Measurements from ENCODE around the gene CLDN19.
A peak's percentile ranks its signal among the peaks of the same experiment; 100 is the strongest.
"Not testable (repeated sequence)": the region's sequence is repeated elsewhere in the genome, so short reads cannot be mapped to it uniquely, and the experiment has no call there.

Gene CLDN19

DNA sequence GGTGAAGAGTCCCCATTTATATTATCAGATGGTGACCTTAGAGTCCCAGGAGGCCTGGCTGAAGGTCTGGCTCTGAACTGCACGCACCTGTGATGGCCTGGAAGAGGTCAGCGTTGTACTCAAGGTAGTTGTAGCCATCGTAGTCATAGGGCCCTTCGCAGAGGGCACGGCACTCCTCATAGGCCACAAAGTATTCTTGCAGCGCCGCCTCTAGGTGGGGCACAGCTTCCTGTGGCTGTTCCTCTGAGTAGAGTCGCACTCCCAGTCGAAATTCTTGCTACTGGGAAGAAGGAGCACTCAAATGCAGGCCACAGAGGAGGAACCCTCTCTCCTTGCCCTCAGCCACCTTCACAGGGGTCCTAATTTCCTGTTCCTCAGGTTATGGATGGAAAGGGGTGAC is 19.1 kb upstream of the CLDN19 start:
- DNase-seq (ENCODE audit: low spot score): no peak

DNA sequence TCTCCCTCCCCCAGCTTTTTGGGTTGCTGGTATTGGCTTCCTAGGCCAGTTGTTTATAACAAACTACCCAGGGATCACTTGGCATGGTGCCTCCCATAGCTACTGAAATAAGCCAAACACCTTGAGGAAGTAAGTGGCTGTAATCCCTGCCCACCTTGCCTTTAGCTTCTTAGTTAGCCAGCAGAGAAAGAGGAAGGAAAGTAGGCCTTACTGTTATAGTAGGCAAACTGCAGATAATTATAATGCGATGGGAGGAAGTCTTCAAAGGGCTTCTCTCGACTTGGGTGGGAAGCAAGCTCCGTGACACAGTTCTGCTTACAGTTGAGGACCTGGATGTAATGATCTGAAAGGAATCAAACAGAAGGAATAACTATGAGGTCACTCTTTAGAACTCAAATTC is 18.6 kb upstream of the CLDN19 start:
- no peak for DNase-seq (ENCODE audit: low spot score)

DNA sequence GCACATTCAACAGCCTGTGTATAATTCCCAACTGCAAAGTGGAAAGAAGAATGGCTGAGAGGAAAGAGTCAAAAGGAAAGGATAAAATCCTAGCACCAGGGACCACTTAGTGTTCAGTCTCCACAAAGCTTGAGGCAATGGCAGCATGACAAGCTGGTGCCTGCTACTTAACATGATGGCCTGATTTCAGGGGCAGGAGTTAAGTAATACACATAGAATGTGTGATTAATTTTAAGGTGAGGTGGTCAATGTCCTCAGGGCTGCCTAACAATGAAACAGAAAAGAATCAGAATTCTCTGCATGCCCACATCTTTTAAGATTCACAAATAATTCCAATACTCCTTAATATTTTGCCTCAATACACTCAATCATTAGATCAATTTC is 17.8 kb upstream of the CLDN19 start:
- DNase-seq (ENCODE audit: low spot score): no peak

DNA sequence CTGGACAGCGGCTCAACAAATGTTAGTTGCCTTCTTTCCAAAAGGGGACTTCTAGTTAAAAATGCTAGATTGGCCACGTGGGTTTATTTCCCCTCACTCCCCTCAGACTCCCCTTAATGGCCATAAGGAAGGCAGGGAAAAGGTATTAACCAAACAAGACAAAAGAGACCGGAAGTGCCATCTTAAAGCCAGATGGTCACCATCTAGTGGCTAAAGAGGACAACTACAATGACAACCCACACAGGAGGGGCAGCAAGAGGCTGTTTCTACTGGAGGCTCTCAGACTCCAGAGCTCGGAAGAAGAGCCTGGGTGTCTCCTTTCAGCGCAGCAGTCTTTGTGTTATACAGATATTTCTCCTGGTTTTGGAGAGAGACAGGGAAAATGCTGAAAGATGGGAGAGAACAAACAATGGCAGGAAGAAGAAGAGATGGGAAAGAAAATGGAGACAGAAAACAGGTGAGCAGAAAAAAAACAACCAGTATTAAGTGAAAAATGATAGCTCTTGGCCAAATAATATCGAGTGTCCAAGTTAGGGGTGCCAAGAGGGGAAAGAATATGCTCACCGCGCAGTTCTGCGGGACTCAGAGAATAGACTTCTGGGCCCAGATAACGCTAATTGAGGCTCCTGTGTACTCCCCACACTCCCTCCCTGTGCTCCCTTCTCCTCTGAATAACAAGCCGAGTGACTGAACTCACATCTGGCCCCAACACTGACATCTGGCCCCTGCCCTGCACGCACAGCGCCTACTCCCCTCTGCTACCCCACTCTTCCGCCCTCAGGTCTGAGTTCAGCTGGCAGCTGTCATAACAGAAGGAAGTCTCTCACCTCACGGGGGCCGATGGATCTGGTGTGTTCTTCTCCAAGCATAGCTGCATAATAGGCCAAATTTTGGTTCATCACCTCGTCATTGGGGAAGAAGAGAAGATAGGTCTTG is 17.2 kb upstream of the CLDN19 start:
- peak; percentile 30 for DNase-seq (ENCODE audit: low spot score)

DNA sequence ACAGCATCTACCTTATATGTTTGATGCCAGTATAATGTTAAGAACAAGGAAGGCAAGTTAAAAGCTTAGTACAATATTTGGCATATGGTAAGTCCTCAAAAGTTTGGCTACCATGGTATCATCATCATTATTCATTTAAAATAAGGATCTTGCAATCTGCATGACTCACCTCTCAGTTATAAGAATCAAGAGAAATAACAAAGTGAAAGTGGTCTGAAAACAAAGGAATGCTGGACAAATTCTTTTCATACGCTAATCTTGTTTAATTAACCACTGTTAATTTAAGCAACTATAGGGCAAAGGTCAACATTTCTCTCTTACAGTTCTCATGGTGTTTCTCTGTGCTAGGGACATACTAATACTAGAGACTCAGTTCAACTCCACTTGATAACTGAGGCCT is 13.0 kb upstream of the CLDN19 start:
- DNase-seq (ENCODE audit: low spot score): no peak

DNA sequence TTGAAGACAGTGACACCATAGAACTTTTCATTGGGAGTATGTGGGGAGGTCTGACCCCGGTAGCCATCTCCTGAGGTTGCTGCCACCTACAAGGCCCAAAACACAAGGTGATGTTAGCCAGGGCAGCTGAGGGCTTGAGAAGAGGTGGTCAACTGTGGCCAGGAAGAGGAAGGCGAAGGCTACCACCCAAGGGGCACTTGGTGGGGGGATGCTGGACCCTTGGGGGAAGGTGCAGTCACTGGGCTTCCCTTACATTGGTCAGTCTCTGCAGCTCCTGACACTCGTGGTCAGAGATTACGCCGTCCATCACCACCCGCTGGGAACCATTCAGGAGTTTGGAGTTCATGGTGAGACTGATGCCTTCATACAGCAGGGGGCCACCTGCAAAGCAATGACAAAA is 12.2 kb upstream of the CLDN19 start:
- DNase-seq (ENCODE audit: low spot score): no peak

DNA sequence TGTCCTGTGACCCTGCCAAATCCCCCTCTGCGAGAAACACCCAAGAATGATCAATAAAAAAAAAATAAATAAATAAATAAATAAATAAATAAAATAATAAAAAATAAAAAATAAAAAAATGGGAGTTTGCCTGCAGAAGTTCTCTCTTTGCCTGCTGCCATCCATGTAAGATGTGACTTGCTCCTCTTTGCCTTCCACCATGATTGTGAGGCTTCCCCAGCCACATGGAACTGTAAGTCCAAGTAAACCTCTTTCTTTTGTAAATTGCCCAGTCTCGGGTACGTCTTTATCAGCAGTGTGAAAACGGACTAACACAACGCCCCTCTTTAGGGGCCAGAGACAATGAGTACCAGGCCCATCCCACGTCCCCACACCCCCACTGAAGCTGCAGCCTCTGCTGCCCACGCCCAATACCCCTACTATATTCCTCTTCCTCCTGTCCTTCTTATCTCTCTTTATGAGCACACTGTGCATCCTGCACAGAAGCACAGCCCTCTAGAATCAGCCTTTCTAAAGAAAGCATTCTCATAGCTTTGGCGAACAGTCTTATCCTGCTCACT is 11.6 kb upstream of the CLDN19 start:
- DNase-seq (ENCODE audit: low spot score): not testable (repeated sequence)

DNA sequence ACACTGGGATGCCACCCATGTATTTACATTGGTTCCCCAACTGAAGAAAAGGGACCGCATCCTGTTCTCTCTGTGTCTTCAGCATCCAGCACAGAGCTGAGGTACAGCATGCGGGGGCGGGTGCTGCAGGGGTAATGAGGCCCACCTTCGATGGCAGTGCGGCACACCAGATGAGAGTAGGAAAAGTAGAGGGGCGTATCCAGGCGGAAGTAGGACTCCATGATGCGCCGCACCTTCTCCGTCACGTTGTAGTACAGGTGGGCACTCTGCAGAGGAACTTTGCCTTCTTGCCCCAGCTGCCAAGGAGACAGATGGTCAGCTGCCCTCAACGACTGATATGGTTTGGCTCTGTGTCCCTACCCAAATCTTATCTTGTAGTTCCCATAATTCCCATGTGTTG is 10.0 kb upstream of the CLDN19 start:
- DNase-seq (ENCODE audit: low spot score): no peak

DNA sequence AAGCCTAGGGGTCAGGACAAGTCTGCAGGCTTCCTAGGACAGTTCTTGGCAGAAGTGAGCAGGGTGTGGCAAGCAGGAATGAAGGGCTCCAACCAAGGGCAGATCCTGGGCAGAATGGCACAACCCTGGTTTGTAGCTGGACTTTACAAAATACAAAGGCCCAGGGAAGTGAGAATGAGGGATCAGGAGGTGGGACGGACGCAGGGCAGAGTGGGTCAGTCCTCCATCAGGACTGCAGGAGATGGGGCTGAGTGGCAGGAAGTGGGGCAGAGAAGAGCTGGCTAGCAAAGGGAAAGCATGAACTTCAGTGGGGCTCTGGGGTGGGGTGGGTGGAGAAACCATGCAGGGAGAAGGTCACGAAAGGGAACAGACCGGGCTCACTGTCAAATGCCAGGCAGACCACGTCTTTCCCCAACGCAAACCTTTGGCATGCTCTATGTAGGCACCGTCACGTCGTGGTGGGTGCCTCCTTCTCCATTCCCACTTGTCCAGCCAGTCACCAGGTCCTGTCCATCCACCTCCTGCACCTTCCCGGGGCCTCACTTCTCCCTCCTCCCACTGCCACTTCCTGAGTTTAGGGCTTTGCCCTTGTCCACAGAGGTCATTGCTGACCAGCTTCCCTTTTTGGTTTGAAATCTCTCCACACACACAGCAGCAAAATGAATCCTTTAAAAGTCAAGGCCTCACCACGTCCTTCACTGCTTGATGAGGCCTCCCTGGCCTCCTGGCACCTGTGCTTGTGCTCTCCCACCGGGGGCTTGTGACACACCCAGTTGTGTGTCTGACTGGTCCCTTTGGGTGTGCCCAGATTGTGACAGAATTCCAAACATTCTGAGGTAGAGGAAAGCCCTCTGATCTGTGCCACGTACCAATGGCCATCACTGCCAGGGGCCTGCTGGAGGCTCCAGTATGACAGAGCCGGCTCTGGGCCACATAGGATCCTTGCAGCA is 8.7 kb upstream of the CLDN19 start:
- DNase-seq (ENCODE audit: low spot score): no peak

DNA sequence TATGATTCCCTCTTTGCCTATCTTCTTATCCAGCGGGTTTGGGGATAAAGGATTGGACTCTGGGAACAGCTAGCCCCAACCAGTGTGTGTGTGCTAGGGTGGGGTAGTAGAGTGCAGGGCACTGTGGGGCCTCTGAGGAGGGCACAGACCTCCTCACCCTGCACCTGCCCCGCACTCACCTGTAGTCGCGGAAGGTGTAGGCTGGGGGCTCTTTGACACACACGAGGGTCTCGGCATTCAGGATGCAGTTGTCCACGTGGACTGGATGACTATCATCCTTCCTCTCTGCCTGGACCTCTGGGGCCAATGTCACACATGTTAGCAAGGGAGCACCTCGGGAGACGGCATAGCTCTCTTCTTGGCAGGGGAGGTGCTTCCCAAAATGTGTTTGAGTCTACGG is 8.0 kb upstream of the CLDN19 start:
- DNase-seq (ENCODE audit: low spot score): no peak

DNA sequence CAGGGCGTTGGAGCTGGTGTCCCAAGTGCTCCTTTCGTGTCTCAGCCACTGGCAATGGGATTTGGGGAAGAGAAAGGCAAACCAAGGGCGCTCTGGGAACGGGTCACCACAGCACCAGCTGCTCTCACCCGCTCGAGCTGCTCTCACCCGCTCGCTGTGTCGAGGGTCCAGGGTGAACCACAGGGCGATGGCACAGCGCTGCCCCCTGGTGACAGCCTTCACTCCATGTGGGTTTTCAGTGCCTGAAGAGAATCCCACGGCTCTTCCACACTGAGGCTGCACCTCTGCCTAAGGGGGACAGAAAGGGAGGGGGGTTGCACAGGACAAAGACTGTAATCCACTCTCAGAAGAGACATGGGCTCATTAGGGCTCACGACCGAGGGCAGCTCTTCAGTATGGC is 7.1 kb upstream of the CLDN19 start:
- peak; percentile 33 for DNase-seq (ENCODE audit: low spot score)

DNA sequence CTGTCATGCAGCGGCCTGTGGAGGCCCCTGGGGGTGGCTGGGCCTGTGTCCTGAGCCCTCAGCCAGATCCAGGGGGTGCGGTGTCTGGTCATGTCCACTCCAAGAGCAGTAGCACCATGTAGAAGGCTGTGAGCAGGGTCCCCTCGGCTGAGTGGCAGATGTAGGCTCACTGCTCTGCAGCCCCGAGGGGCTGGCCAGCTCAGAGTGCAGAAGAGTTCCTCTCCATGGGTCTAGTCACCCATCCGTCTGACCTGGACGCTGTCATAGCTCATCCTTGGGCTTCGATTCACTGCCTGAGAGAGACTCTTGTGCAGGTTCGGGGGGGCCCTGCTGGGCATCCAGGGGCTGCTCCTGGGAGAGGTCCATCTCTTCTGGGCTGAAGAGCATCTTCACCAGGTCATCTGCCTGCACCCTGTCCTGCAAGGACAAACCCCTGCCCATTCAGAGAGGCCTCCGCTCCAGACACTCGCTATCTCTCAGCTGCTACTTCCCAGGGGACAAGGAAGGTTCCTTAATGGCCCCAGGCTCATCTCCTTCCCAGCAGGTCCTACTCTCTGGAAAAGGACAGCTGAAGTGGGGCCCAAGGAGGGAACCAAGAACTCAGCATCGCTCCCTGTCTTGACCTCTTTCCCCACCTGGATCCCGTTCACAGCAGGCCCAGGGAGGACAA is 6.5 kb upstream of the CLDN19 start:
- no peak for DNase-seq (ENCODE audit: low spot score)

DNA sequence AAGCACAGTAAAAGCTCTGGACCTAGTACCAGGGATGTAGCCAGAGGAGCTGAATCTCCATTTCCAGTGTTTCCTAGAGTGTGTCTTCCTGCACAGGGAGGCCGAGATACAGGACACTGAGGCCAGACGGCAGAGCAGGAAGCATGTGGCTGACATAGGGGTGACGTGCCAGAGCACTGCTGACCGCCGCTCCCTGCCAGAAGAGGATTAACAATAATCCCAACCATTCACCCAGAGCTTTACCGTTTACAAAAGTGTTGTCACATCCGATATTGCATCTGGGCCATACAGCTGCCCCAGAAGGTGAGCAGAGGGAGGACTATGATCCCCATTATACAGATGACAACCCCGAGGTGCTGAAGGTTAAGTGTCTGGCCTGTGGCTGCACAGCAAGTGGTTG is 5.8 kb upstream of the CLDN19 start:
- no peak for DNase-seq (ENCODE audit: low spot score)

DNA sequence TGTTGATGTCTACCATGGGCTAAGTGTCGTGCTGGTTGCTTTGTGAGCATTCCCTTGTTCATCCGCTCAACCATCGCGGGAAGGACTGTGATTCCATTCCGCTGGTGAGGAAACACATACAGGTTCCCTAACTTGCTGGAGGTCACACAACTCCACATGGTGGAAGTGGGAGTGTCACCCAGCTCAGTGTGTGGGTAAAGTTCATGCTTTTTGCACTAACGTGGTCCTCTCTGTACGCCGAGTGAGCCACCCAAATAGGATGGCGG is 4.0 kb upstream of the CLDN19 start:
- no peak for DNase-seq (ENCODE audit: low spot score)

DNA sequence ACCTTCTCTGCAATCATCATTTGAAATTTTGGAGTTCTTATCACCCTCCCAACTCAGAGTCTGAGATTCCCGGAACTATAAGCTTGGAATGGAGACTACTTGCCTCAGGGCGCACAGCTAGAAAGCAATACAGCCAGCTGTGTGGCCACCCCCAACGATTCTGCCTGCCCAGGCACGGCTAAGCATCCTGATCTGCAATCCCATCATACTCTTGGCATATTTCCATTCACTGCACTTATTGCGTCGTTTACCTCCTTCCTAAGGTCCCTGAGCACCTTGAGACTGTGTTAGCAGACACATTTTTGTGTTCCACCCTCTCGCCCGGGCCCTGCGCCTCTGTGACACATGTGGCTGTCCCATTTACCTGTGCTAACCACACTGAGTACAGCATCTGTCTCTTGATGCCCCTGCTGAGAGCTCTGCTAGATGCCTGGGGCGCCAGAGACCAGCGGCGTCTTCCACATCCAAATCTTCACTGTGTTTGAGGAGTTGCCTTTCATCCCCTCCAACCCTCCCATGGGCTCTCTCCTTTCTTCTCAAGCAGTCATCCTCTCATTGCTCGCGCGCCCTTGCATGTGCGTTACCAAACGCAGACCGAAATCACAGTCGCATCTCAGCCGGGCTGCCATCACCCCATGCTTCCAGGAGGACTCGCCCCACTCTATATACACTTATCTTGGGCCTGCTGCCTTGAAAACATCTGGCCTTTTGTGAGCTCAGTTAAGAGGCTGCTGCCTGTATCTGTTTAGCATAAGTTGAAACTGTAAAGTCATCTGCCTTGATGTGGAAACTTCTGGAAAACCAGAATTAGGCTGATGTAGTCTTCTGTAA is 3.5 kb upstream of the CLDN19 start:
- DNase-seq (ENCODE audit: low spot score): no peak

DNA sequence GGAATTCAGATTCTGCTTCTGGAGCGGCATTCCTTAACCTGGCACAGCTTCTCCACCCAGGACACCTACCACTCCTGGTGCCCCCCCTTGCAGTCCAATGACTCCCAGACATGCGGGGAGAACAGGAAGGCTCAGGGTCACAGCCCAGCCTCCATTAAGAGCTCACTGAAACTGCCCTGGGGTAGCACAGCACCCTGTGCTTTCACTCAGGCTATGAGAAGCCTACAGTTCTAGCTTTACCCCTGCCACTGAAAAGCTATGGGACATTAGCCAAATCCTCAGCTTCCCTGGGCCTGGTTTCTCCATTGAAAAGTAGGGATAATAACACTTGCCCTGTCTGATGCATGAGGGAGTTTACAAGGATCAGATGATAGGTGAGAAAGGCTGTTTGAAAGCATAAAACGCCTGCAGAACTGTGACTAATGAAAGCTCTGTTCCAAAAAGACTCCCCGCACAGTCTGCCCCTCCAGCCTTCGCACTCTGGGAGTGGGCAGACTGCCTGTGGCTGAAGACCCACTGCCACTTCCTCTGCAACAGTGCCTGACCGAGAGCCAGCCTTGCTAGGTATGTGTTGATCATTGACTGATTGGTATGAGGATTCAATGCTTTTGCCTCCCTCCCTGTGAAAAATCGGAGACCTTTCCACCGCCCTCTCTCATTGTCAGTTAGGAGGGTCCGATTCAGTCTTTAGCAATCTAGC is 2.7 kb upstream of the CLDN19 start:
- DNase-seq (ENCODE audit: low spot score): no peak

DNA sequence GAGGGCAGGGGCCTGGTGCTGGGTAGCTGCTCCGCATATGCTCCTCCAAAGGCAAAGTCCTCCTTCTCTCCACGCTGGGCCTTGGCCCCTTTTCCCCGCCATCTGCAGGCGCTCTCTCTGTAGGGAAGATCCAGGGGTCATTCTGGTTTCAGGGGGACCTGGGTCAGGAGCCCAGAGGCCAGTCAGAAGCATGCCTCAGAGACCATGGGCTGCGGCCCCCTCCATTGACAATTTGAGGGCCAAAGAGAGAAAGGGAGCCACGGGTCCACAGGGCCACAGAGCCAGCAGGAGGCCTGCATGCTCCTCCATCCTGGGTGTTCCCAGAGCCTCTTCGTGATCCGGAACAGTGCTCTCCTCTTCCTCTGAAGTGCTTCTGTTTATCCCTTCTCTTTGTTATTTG is 2.1 kb upstream of the CLDN19 start:
- DNase-seq (ENCODE audit: low spot score): no peak

DNA sequence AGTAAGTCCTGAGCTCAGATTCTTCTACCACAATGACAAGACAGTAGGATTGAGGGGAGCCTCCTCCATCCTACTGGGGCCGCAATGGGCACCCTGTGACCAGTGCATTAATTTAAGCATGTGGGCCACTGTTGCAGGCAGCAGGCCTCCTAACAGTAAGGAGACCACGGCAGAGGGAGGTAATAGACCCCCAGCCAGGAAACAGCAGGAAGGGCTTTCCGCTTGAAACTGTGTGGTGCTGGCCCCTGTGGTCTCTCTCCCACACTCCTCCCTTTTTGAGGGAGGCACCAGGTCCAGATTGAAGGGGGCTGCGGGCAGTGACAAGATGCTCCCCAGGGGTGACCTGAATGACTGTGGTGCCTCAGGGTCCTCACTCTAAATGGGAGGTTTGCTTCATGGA is 1.7 kb upstream of the CLDN19 start:
- DNase-seq (ENCODE audit: low spot score): no peak

DNA sequence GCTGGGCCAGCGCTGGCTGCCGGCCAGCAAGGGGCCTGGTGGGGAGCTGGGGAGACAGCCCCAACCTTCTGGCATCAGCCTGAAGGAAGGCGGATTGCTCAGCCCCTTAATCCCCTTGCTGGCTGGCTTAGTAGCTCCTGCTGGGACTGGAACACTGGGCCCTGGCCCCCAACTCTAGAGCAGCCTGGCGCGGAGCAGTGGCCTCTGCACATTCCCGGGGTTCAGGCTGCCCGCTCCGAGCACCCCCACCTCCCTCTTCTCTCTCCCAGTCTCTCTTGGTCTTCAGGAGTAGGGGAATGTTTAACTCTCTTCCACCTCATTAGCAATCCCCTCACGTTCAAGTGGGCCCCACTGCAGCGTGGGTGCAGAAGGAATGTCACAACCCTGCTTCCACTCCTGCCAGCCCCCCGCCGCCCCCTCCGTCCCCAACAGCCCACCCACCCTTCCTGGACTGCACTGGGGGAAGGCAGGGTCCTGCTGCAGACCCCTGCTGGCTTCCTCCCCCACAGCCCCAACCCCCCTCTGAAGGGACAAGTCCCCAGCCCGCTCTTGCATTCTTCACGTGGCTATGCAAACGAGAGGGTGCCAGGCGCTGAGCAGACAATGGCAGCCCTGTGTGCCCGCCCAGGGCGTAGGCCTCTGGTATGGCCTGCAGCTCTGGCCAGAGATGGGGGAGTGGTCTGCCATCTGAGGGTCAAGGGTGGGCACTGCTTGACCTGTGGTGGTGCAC is 980 bp upstream of the CLDN19 start:
- DNase-seq (ENCODE audit: low spot score): no peak

DNA sequence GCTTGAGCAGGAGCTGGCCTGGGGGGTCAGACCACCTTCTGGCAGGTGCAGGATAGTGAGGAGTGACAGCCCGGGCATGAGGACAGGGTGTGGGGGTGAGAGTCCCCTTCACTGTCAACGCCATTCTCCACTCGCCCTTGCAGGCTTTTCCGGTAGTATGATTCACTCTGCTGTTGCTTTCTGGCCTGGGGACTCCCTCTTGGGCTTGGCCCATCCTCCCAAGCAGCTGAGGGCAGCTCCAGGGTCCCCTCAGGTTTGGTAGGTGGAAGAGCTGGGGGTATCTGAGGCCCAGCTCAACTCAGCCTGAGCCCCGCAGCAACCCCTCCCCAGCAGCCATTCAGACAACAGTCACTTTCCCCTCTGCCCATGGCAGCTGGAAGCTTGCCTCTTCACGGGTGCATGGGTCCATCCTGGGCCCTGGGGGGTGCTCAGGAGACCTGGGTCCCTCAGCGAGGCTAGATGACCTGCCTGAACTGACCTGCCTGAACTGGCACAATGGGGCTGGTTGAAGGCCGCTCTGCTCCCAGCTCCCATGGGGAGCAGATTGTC is 1.3 kb downstream of the CLDN19 start:
- DNase-seq (ENCODE audit: low spot score): no peak

Measured in CD4-positive, alpha-beta T cell treated with Interleukin-15 for 4 hours (primary cell).